ENCODE results near the gene ANKMY1.

The ANKMY1 gene

GRCh38 chr2:240597419-240598181 lies 39.8 kb upstream of the ANKMY1 start:
- H3K4me3 ChIP-seq (replicated peaks; ENCODE audit: low read depth, low read length), result no peak overlapping the region
- TF ChIP-seq, protein P1, sequence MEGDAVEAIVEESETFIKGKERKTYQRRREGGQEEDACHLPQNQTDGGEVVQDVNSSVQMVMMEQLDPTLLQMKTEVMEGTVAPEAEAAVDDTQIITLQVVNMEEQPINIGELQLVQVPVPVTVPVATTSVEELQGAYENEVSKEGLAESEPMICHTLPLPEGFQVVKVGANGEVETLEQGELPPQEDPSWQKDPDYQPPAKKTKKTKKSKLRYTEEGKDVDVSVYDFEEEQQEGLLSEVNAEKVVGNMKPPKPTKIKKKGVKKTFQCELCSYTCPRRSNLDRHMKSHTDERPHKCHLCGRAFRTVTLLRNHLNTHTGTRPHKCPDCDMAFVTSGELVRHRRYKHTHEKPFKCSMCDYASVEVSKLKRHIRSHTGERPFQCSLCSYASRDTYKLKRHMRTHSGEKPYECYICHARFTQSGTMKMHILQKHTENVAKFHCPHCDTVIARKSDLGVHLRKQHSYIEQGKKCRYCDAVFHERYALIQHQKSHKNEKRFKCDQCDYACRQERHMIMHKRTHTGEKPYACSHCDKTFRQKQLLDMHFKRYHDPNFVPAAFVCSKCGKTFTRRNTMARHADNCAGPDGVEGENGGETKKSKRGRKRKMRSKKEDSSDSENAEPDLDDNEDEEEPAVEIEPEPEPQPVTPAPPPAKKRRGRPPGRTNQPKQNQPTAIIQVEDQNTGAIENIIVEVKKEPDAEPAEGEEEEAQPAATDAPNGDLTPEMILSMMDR (IDR thresholded peaks at IDR 0.05; ENCODE audit: low read depth, low read length, missing control alignments), result no peak
- DNase-seq (ENCODE audit: extremely low read depth, low read depth), result no peak

DNA sequence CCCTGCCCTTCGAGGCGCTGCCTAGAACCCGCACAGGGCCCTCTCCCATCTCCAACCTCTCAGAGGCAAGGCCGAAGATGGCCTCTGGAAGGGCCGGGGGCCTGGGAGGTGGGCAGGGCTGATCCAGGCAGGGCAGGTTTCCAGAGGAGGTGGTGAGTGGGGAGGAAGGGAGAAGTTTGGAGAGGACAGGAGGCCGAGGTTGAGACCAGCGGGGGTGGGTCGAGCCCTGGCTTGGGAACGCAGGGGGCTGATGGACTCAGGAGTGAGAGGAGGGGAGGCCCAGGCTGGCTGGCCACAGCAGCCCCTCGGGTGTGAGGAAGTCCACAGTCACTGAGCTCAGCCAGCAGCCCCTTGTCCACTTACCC lies 39.2 kb upstream of the ANKMY1 start:
- DNase-seq (ENCODE audit: extremely low read depth, low read depth), result no peak
- TF ChIP-seq, protein P1 (IDR thresholded peaks at IDR 0.05; ENCODE audit: low read depth, low read length, missing control alignments), result no peak
- no peak overlapping the region for H3K4me3 ChIP-seq (replicated peaks; ENCODE audit: low read depth, low read length)

DNA sequence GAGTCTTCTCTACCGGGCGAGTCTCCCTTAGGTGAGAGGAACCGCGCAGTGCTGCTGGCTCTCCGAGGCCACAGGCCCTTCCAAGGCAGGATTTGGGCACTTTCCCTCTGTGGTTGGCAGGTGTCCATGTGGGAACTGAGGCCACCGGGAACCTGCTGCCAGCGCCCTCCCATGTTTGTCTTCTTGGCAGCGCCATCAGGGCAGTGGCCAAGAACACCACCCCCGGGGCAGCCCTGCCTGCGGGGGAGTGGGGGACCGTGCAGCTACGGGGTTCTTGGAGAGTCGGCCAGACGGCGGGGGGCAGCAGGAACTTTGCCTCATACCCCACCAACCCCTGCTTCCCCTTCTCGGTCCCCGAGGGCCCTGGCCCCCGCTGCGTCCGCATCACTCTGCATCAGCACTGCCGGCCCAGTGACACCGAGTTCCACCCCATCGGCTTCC lies 38.7 kb upstream of the ANKMY1 start:
- DNase-seq (ENCODE audit: extremely low read depth, low read depth), result no peak
- no peak overlapping the region for H3K4me3 ChIP-seq (replicated peaks; ENCODE audit: low read depth, low read length)
- TF ChIP-seq, protein P1 (IDR thresholded peaks at IDR 0.05; ENCODE audit: low read depth, low read length, missing control alignments), result no peak

DNA sequence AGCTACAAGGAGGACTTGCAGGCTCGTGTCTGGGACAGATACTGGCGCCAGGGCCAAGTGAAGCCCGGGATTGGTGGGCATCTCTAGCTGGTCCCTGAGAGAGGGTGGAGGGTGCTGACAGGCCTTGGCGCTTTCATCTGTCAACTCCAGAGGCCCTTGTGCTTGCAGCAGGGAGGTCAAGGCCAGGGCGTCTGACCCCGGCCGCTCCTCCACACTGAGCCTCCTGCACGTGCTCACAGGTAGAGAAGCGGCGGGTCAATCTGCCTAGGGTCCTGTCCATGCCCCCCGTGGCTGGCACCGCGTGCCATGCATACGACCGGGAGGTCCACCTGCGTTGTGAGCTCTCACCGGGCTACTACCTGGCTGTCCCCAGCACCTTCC lies 38.3 kb upstream of the ANKMY1 start:
- no peak overlapping the region for H3K4me3 ChIP-seq (replicated peaks; ENCODE audit: low read depth, low read length)
- TF ChIP-seq, protein P1 (IDR thresholded peaks at IDR 0.05; ENCODE audit: low read depth, low read length, missing control alignments), result no peak
- DNase-seq (ENCODE audit: extremely low read depth, low read depth), result no peak

DNA sequence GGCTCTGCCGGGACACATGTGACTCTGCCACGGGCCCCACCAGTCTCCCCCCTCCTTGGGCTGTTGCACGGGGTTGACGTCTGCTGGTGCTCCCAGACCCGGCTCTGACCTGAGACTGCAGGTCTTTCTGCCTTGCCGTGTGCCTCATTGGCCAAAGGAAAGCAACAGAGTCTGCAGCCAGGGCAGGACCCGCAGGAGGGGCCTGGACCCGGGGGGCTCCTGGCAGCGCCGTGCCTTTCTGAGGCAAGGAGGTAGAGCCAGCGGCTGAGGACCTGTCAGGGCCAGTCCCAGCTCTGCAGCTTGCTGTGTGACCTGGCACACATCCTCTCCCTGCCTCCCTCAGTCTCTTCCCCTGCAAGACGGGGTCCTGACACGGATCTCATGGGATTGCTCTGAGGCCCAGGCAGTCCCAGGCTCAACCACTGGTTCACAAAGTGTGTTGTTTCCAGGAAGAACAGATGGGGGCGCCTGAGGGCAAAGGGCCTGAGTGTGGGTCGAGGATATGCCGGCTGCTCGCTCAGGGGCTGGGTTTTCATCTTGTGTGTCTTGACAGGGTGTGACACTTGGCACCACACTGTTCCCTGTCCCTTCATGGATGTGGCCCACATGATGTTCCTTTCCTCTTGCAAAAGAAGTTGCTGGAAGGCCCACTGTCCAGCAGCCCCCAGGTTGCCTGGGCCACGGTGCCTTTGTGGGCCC lies 37.7 kb upstream of the ANKMY1 start:
- DNase-seq (ENCODE audit: extremely low read depth, low read depth), result no peak
- no peak overlapping the region for H3K4me3 ChIP-seq (replicated peaks; ENCODE audit: low read depth, low read length)
- TF ChIP-seq, protein P1 (IDR thresholded peaks at IDR 0.05; ENCODE audit: low read depth, low read length, missing control alignments), result peak; percentile 31

DNA sequence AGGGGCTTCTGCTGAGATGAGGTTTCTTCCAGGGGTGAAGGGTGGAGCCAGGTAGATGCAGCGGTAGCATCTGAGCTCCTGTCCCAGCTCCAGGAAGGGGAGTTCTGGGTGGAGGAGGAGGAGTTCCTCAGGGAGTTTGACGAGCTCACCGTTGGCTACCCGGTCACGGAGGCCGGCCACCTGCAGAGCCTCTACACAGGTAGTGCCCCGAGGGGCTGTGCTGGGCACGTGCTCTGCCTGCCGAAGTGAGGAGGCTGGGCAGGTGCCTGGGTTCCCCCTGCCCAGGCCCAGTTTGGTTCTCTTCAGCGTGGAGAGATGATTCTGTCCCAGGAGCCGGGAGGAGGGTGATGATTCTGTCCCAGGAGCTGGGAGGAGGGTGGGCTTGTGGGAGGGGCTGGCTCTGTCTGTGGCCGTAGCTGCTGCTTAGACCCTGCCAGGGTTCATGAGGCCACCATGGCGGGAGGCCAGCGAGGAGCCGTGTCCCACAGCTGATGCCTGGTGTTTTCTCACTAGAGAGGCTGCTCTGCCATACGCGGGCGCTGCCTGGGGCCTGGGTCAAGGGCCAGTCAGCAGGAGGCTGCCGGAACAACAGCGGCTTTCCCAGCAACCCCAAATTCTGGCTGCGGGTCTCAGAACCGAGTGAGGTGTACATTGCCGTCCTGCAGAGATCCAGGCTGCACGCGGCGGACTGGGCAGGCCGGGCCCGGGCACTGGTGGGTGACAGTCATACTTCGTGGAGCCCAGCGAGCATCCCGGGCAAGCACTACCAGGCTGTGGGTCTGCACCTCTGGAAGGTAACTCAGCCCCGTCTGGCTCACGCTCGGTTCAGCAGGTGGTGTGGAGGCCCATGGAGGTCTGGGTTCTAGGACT lies 37.0 kb upstream of the ANKMY1 start:
- no peak overlapping the region for H3K4me3 ChIP-seq (replicated peaks; ENCODE audit: low read depth, low read length)
- no peak for DNase-seq (ENCODE audit: extremely low read depth, low read depth)
- TF ChIP-seq, protein P1 (IDR thresholded peaks at IDR 0.05; ENCODE audit: low read depth, low read length, missing control alignments), result no peak
